ENCODE data around the gene RBPMS2. TPM values are rescaled to one million over a fixed set of nuclear protein-coding genes. Genes with fewer than 3 reads are reported as not detected.

Gene RBPMS2
- total RNA-seq, 1 experiment from 2014 or later, result 181 TPM

DNA sequence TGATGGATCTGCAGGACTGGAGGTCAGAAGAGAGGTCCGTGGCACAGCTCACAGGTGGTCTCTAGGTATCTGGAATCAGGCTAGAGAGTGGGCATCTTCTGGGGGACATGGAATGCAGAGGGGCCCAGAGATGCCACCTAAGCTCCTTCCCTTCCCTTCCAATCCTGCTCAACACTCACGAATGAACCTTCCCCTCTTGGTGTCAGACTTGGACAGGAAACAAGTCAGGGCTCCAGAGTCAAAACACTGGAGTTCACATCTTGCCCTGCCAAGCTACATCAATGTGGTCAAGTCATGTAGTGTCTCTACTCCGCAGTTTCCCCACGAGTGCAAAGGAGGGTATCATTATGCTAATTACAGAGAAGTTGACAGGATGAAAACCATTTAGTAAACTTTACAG is 16.0 kb upstream of the RBPMS2 start:
- H3K18ac ChIP-seq (ENCODE audit: insufficient read length, low read depth, low read length), result no peak overlapping the region
- no peak overlapping the region for H3K9ac ChIP-seq (ENCODE audit: extremely low read depth, insufficient read length, low read length)
- no peak overlapping the region for H3K4me3 Mint-ChIP-seq
- TF ChIP-seq, protein P1, sequence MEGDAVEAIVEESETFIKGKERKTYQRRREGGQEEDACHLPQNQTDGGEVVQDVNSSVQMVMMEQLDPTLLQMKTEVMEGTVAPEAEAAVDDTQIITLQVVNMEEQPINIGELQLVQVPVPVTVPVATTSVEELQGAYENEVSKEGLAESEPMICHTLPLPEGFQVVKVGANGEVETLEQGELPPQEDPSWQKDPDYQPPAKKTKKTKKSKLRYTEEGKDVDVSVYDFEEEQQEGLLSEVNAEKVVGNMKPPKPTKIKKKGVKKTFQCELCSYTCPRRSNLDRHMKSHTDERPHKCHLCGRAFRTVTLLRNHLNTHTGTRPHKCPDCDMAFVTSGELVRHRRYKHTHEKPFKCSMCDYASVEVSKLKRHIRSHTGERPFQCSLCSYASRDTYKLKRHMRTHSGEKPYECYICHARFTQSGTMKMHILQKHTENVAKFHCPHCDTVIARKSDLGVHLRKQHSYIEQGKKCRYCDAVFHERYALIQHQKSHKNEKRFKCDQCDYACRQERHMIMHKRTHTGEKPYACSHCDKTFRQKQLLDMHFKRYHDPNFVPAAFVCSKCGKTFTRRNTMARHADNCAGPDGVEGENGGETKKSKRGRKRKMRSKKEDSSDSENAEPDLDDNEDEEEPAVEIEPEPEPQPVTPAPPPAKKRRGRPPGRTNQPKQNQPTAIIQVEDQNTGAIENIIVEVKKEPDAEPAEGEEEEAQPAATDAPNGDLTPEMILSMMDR (conservative IDR thresholded peaks at IDR 0.05), result no peak
- no peak overlapping the region for H2AK5ac ChIP-seq (ENCODE audit: insufficient read length, low read length)
- peak overlapping the region in 1 of 3 experiments; percentile 7; a peak in 1 of 7 replicates for H3K27ac Mint-ChIP-seq
- H3K79me2 ChIP-seq (ENCODE audit: insufficient read depth, low read length), result no peaks in the 10 kb centered on the region
- no peaks in the 10 kb centered on the region for H3K23me2 ChIP-seq (ENCODE audit: insufficient read length, low read depth, low read length, poor library complexity, severe bottlenecking)
- H3K27me3 Mint-ChIP-seq (ENCODE audit: low read depth), result no peaks in the 10 kb centered on the region
- no peaks in the 10 kb centered on the region for H3K79me1 ChIP-seq (ENCODE audit: insufficient read depth, low read depth, low read length, poor library complexity, severe bottlenecking)
- H3K27me3 ChIP-seq (ENCODE audit: insufficient read depth, low read length), result no peaks in the 10 kb centered on the region
- H3K4me1 Mint-ChIP-seq, result no peaks in the 10 kb centered on the region; a peak in 1 of 4 replicates
- H3K36me3 Mint-ChIP-seq (ENCODE audit: insufficient read depth in 1 of 3, low read depth in 3 of 3), result 0 out of 7 replicates have a peak, but pooled peaks cover 0 to 2% (median 0%) of the 10 kb centered on the region in 3 experiments
- no peak overlapping the region for H3K4me2 ChIP-seq (ENCODE audit: insufficient read depth, insufficient read length, low read length)
- H2BK20ac ChIP-seq (ENCODE audit: low read depth, low read length, poor library complexity, severe bottlenecking), result no peak overlapping the region
- H2BK15ac ChIP-seq (ENCODE audit: low read depth, low read length), result no peak overlapping the region
- no peaks in the 10 kb centered on the region for H3K4me1 ChIP-seq (ENCODE audit: insufficient read depth, low read length)
- H2AFZ ChIP-seq (ENCODE audit: low read length), result no peak overlapping the region
- H3K4ac ChIP-seq (ENCODE audit: low read depth, low read length), result no peak overlapping the region
- no peak overlapping the region for H2BK12ac ChIP-seq (ENCODE audit: insufficient read length, low read depth, low read length)
- H3K9me3 Mint-ChIP-seq, result no peaks in the 10 kb centered on the region
- no peaks in the 10 kb centered on the region for H4K20me1 ChIP-seq (ENCODE audit: control insufficient read depth, insufficient read depth, insufficient read length)
- no peak overlapping the region for H2BK5ac ChIP-seq (ENCODE audit: insufficient read length, low read length)
- H3K9me3 ChIP-seq (ENCODE audit: control insufficient read depth, low read depth, low read length), result no peaks in the 10 kb centered on the region
- no CpG with 5 or more reads among the region's 4 CpGs for WGBS (ENCODE audit: extremely low coverage, insufficient read length, low lambda C conversion rate)
- H3K27ac ChIP-seq (ENCODE audit: insufficient read length, low read depth, low read length), result no peak overlapping the region
- H3K23ac ChIP-seq (ENCODE audit: insufficient read length, low read depth, low read length), result no peak overlapping the region
- no peak overlapping the region for H4K8ac ChIP-seq (replicated peaks; ENCODE audit: insufficient read length, low read depth, low read length)
- H2BK120ac ChIP-seq (ENCODE audit: low read depth, low read length, poor library complexity, severe bottlenecking), result no peak overlapping the region
- no peak overlapping the region for H4K91ac ChIP-seq (ENCODE audit: insufficient read length, low read depth, low read length)
- H3K56ac ChIP-seq (ENCODE audit: insufficient read length, low read depth, low read length), result no peak overlapping the region
- H4K5ac ChIP-seq (ENCODE audit: insufficient read length, low read depth, low read length), result no peak overlapping the region
- DNase-seq, result no peak
- H3T11ph ChIP-seq (ENCODE audit: low read length), result no peak overlapping the region
- no peak overlapping the region for H3K14ac ChIP-seq (ENCODE audit: insufficient read depth, low read length)
